Activated CD8-positive, alpha-beta memory T cell treated with anti-CD3 and anti-CD28 coated beads for 4 hours (primary cell): ENCODE results near the gene COX4I2.
"Not testable (repeated sequence)": the region's sequence is repeated elsewhere in the genome, so short reads cannot be mapped to it uniquely, and the experiment has no call there.

ENCODE experiments used
- DNase-seq, 2 donors: peaks; one replicate each; pipeline ENCODE4 v3.0.0-alpha.2; 2020; ENCODE audit warnings: low read depth in 2 of 2

COX4I2 gene

DNA sequence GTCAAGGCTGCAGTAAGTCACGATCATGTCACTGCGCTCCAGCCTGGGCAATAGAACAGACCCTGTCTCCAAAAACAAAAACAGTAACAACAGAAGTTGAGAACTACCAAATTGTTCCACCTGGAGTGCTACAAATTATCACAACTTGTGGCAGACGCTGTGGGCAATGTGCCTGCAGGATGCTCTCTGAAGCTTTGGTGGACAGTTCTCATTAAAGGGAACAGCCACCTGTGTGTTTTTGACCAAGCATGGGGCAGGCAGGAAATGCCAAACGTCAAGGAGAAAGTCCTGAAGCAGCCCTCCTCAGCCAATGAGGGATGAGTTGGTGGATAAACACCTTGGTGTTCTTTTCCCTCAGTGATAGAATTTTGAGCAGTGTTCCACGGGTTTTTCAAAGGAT is 15.8 kb downstream of the COX4I2 start:
- DNase-seq: no peak

DNA sequence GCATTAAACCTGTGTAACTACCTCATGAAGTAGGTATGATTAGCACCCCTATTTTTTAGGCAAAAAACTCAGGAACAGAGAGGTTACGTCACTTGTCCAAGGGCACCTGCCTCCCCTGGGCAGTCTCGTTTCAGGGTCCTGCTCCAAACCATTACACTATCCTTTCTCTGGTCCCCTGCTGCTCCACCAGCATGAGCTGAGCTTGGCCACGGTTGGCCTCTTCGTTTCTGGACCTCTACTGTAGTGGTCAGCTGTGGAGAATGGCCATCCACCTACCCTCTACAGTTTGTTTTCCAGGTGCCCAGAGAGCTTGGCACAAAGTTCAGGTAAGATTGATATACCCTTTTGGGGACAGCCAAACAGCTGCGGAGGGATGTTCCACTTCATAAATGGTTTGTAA is 16.8 kb downstream of the COX4I2 start:
- no peak for DNase-seq

DNA sequence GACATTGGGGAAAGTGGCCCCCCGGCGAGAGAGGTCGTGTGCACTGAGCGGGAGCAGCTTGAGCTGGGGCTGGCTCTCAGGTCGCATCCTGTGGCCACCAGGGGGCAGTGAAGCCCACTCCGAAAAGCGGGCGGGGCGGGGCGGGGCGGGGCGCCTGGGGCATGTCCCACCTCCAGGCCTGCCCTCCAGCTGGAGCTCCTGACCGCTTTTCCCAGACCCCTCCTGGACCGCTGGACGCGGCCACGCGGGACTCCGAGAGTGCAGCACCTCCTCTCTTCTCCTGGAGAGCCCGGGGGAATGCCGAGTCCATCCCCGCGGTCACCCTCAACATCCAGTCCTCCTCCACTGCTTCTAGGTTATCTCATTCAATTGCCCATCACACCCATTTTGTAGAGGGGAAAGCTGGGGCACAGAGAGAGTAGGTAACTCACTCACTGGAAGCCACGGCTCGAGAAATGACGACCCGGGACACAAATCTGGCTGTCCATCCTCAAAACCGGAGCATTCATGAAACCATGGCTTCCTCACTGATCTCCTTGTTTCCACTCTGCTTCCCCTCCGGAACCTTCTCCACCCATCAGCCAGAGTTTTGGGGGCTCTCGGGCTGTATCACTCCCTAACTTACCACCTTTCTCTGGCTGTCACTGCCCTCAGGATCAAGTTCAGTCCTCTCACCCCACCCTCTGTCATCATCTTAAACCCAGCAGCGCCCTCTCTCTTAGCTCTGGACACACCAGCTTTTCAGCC is 24.1 kb downstream of the COX4I2 start:
- peak; percentile 53 to 57 for DNase-seq

DNA sequence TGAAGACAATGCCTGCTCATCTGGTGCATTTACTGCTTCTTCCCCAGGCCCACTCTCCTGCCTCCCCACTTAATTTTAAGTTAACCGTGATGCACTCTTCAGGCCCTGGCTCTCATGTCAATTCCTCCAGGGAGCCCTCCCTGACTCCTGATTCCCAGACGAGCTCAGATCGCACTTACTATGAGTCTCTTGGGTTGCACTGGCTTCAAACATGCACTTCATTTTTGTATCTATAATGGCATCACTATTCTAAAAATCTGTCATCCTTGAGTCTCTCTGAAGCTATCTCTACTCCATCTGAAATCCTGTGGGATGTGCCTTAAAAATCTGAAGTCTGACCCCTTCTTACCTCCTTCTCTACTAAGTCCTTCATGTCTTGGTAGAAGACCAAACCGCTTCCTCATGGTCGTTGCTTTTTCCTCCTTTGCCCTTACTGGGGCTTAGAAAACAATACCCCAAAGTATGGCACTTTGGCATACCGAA is 24.7 kb downstream of the COX4I2 start:
- DNase-seq: no peak

DNA sequence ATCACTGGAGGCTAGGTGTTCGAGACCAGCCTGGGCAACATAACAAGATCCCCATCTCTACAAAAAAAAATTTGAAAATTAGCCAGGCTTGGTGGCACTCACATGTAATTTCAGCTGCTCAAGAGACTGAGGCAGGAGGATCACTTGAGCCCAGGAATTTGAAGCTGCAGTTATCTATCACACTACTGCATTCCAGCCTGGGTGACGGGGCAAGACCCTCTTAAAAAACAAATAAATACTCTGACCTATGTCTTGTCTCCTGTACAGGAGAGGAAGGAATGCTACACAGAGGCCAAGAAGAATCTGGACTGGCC is 25.8 kb downstream of the COX4I2 start:
- DNase-seq: no peak

DNA sequence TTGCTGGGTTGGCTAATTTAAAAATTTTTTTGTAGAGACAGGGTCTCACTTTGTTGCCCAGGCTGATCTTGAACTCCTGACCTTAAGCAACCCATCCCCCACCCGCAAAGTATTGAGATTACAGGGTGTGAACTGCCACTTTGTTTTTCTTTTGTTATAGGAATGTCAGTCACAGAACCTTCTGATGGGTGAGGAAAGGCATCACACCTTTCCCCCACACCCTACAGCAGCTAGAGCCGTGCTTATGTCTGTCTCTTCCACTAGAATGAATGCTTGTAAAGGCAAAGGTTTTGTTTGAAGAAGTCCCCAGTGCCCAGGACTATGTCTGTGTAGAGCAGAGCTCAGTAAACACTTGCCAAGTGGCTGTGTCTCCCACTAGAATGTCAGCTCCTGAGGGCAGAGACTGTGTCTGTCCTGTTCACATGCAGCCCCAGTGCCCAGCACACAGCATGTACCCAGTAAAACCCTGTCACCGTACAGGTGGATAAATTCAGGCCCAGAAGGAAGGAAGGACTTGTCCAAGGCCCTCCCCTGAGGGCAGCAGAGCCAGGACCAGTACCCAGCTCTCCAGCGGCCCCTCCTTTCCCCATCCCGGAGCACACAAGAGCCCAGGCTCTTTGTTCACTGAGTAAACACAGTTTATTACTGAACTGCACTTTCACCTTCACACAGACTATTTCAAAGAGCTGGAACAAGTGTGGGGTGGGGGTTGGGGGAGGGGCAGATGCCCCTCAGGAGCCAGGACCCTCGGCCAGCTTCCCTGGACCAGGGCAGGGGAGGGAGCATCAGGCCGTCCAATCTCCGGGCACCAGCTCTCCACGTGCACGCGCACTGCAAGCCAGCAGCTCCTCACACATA is 26.4 kb downstream of the COX4I2 start:
- no peak for DNase-seq

DNA sequence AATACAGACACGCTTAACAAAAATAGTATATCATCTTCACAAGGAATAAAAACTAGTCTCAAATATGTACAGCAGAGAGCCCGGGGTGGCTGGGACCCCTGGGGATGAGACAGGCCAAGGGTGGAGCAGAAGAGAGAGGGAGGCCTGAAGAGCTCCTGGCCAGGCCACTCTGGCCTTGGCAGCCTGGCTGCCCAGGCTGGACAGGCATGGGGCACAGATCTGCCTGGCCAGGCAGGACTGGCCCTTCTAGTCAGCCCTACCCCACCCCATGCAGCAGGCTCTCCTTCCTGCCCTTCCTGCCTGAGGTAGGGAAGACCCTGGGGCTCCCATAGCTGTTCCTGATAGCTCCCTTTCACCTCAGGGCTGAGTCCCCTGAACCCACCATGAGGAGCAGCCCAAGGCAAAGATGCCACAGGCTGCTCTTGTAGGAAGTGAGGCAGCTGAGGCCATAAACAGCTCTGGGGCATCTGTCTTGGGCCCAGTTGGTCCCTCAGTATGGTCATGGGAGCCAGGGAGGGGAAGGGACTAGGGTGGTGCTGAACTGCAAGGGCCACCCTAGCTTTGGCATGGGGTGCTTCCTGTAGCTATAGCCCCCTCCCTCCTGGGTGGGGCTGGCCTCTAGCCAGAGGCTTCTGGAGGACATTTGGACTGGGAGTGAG is 27.1 kb downstream of the COX4I2 start:
- no peak for DNase-seq

DNA sequence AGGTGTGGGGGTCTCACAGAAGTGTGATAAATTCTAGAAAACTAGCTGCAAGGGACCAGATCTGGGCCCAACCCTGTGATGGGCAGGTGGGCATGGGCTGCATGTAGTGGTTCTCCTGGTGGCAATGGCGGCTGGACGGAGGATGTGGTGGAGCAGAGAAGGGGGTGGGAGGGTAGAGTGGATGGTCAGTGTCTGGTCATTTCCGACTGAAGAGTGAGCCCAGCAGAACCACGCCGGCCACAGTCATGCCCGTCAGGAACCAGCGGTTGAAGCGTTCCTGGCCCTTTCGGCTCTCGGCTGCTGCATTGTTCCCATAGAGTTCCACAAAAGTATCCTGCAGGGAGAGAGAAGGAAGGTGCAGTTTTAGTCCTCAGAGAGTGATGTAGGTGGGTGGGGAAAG is 28.0 kb downstream of the COX4I2 start:
- DNase-seq: no peak

DNA sequence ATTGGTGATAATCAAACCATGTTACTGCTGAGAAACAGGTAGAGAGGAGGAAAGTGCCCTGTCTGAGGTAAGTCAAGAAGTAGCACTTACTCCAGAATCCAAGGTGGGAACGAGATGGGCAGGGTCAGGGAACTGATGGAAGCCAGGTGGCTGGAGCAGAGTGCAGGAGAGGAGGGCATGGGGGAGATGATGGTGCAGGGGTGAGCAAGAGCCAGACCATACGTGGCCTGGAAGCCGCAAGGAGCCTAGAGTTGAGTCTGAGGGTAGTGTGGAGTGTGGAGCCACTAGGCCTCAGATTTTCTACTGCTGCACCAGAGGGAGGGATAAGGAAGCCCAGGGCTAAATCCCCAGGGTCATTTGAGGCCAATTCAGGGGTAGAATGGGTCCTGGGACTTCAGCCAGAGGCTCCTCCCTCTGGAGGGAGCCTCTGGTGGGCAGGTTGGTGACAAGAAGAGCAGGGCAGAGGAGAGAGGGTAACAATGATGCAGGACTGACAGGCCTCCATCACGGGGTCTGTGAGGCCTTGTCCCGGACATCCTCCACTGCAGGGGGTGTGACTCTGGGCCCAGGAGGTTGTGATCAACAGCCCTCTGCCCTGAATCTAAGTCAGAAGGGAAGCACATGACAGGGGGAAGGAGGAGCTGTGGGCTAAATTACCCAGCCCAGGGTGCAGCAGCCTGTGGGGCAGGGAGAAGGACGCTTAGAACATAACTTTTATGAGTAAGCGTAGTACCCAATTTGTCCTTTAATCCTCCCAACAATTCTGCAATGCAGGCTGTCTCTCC is 28.7 kb downstream of the COX4I2 start:
- DNase-seq: no peak

DNA sequence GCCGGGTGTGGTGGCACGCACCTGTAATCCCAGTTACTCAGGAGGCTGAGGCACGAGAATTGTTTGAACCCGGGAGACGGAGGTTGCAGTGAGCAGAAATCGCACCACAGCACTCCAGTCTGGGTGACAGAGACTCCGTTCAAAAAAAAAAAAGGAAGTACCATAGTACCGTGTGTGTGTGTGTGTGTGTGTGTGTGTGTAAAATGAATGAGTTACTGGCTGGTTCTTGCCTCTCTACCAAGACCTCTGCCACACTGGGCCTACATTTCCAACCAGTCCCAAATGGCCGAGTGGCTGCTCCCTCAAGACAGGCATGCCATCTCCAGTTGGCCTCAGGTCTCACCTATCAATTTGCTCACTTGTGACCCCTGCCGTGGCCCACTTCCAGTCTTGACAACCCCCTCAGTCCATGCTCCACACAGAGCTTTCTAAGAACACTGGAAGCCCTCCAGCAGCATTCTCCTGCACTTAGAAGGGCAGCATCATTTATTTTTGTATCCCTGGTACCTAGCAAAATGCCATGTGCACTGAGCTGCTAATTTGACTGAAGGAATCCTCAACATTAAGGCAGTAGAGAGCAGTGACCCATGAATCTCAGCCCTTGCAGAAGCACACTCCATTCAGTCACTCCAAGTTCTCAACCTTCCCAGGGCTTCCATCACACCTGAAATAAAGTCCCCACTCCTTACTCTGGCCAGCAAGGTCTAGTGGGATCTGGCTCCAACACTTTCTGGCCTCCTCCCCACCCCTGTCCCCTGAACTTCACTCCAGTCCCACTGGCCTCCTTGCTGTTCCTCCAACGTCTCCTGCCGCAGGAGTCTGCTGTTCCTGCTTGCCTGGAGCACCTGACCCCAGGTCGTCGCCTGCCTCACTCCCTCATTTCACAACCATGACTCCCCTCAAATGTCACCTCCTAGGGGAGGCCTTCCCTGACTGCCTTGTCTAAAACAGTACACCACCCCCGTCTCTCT is 29.9 kb downstream of the COX4I2 start:
- DNase-seq: no peak

DNA sequence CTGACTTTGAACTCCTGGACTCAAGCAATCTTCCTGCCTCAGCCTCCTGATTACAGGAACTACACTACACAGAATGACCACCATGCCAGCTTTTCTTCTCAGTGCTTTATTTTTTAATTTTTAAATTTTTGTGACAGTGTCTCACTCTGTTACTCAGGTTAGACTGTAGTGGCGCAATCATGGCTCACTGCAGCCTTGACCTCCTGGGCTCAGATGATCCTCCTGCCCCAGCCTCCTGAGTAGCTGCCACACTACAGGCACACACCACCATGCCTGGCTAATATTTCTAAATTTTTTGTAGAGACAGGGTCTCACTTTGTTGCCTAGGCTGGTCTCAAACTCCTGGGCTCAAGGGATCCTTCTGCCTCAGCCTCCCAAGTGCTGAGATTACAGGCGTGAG is 31.2 kb downstream of the COX4I2 start:
- DNase-seq: not testable (repeated sequence)

DNA sequence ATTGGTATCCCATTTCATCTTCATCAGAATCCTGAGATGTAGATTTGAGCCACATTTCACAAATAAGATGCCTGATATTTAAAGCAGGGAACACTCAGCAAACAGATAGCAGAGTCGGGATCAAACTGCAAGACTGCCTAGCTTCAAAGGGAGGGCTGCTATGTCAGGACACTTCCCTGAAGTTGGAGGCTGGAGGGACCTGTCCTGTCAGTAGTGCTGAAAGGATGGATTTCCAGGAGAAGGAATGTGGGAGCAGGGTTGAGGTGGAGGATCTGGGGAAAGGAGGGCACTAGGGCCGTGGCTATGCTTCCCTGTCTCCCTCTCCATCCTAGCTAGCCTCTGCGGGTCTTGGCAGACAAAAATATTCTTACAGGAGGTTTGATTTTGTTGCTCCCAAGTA is 32.2 kb downstream of the COX4I2 start:
- no peak for DNase-seq

DNA sequence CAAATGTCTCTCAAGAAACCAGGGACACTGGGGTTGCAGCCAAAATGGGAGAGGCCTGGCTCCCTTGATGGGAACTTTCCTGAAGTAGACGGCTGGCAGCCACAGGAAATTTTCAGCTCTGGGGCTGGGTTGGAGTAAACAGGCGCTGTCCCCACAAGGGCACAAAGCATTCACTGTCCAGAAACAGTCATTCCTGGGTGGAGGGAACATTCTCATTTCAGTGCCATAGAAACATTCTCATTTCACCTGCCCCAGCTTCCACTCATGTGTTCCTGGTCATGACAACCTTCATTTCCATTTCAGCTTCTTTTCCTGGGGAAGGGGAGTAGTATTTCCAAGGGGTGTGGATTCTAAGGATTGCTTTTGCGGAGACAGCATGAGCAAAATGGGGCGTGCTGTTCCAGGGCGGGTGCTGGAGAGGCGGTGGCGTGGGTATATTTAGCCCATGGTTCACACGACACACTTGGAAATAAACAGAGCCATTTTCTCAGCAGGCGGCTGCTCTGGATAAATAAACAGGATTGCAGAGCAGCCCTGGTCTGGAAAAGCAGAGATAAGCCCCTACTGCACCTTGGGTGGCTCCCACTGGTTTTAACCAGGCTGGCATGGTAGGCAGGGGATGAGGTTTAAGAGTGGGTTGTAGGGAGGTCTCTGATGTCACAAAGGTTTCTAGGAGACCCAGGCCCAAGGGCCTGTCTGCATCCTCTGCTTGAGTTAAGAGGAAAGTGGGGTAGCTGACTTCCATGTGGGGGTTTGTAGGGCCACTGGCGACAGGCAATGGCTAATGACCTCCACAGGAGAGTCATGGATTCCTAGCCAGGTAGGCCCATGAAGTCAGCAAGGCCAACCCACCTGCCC is 32.9 kb downstream of the COX4I2 start:
- no peak for DNase-seq

DNA sequence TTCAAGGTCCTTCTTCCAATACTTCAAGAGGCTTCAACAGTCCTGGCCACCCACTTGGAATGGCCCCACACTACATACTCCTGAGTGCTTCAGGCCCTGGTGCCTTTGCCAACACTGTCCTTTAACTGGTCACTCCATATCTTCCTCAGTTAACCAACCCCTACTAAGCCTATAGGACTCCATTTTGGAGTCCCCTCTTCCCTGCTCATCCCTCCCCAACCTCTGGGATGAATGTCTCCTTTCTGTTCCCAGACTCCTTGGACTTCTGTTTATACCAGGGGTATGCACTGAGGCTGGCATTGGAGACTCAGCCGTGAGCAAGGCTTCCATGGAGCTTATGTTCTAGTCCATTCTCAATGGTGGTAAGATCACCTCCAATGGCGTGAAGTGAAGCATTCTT is 33.6 kb downstream of the COX4I2 start:
- no peak for DNase-seq

DNA sequence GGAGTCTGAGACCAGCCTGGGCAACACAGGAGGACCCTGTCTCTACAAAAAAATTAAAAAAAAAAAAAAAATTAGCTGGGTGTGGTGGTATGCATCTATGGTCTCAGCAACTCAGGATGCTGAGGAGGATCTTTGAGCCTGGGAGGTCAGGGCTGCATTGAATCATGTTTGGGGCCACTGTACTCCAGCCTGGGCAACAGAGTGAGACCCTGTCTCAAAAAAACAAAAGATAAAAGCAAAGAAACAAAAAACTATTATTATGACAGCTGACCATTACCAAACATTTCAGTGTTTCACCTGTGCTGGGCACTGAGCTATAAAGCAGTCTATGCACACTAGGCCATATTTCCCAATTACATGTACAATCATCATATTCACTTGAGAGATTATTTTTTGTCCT is 35.7 kb downstream of the COX4I2 start:
- DNase-seq: no peak

DNA sequence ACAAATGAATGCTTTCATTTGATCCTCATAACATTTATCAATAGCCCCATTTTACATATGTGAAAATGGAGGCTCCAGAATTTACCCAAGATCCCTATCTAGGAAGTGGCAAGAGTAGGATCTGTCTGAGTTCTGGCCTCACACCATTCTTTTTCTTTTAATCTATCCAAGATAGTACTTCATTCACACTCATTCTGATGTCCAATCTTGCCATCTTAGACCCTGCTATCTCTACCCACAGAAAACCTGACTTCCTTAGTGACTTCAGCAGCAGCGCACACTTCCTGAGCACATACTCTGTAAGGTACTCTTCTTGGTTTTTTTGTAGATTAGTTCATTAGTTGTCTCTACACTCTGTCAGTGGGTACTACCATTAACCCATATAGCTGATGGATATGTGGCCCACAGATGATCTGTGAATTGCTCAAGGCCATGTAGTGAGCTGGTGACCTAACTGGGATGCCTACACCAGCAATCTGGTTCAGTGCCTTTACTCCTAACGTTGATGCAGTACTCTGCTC is 36.3 kb downstream of the COX4I2 start:
- no peak for DNase-seq

DNA sequence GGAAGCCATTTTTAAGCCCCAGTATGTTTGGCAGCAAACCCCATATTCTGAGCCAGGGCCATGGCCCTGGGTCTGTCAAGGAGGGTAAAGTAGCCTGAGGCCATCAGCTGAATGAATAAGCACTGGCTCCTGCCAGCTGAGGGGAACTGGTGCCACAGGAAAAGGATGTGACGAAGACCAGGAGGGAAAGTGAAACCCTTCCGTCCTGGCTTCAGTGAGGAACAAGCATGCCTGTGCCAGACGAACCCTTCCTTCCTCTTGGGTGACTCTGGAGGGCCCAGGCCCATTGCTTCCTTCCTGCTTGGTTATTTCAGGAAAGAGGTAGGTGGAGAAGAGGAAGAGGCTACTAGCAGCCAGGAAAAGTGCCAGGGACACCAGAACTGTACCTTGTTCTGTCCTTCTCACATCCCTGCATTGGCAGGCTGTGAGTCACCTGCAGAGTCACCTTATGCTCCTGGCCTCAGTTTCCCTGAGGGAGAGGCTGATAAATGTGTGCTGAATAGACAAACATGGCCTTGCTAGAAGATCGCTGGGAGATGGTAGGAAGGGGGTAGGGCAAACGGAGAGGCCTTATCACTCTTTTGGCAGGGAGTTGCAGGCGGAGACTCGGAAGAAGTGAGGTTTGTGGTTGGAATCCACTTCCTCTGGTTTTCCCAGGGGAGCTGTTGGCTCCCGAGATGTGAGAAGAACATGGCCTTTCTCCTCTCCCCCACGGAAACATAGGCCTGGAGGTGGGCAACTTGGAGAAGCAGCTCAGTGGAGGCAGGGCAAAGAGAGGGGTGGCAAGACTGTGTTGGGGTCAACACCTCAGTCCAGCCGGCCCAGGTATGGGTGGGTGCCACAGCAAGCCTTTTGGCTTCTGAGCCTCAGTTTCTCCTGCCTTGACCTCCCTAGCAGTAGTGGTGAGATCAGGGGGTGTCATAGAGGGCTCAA is 37.4 kb downstream of the COX4I2 start:
- DNase-seq: peak; percentile 39 to 61

DNA sequence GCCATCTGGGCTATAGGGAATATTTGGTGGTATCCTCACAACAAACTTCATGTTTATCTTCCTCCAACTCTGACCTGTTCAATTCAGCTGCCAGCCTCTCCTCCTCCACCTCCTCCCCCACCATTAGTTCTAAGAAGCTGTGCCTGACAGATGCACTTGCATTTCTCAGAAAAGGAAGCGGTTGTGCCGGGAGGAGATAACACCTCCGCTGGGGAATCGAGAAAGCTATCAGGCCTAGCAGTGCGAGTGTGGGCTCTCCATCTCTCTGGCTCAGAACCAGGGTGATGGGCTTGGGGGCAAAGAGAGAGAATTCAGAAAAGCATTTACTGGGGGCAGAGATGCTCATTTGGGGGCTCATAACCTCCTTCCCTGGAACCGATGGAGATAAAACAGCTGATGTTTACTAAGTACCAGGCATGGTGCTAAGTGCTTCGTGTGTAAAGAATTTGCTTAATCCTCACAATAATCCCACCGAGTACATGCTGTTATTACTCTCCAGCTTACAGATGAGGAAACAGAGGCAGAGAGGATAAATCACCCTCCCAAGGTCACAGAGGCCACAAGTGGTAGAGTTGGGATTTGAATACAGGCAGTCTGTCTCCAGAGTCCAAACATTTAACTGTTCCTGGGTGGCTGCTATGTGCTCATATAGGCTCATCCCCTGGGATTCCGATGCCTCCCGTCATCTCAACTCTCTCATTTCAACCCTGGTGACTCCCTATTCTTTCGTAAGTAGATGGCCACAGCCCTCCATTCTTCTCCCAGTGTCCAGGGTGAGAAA is 38.3 kb downstream of the COX4I2 start:
- peak in 1 of 2 donors; percentile 62 for DNase-seq
